ENCODE data around the gene GBA2. TPM values are rescaled to one million over a fixed set of nuclear protein-coding genes. Genes with fewer than 3 reads are reported as not detected.
A peak's percentile ranks its signal among the peaks of the same experiment; 100 is the strongest.

Gene GBA2
- total and polyA plus RNA-seq, 8 donors = 26.5 to 210 (median 56.6) TPM

DNA sequence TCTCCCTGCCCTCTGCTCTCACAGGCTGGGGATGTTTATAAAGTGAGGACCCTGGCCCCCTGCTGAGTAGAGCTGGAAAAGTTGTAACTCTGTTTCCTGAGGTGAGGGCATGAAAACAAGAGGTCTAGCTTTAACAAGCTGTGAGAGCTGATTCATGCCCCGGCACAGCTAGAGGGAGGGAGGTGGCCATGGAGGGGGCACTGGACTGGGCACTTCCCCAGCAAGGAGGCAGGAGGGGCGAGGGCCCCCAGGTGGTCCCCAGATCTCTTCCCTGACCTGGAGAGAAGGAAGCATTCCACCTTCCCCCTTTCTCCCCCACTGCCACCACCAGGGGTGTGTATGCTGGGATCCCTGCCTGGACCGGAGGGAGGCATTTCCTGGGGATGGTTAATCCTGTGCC lies 5.2 kb upstream of the GBA2 start, which contains the start of gene MSMP:
TSS of gene MSMP (minus strand) at position 13 of the 400 bp plus-strand sequence. CDS start 147 bp downstream, outside the sequence.
- no peak for DNase-seq
- TF ChIP-seq, protein P1, sequence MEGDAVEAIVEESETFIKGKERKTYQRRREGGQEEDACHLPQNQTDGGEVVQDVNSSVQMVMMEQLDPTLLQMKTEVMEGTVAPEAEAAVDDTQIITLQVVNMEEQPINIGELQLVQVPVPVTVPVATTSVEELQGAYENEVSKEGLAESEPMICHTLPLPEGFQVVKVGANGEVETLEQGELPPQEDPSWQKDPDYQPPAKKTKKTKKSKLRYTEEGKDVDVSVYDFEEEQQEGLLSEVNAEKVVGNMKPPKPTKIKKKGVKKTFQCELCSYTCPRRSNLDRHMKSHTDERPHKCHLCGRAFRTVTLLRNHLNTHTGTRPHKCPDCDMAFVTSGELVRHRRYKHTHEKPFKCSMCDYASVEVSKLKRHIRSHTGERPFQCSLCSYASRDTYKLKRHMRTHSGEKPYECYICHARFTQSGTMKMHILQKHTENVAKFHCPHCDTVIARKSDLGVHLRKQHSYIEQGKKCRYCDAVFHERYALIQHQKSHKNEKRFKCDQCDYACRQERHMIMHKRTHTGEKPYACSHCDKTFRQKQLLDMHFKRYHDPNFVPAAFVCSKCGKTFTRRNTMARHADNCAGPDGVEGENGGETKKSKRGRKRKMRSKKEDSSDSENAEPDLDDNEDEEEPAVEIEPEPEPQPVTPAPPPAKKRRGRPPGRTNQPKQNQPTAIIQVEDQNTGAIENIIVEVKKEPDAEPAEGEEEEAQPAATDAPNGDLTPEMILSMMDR (IDR thresholded peaks at IDR 0.05) = no peak
- TF ChIP-seq POLR2AphosphoS5 (IDR thresholded peaks at IDR 0.05) (no peak), EP300 (IDR thresholded peaks at IDR 0.05) (no peak), POLR2A (IDR thresholded peaks at IDR 0.05) (no peak)
- Histone ChIP-seq H3K27ac (no peak within 1 kb of the TSS), H3K4me3 (no peak within 1 kb of the TSS), H3K27me3 (no peaks in the 10 kb centered on the region), H3K4me1 (peaks cover 22 to 46% (median 34%) of the 10 kb centered on the region in 4 donors), H3K36me3 (peaks cover 42 to 52% (median 46%) of the 10 kb centered on the region in 4 donors), H3K9me3 (no peaks in the 10 kb centered on the region)
- intact Hi-C loops (cut with DNase I; ENCODE audit: low total_unique reads) = no loop called here
- 48 to 62% (median 53%) methylated on average over 3 of the region's 3 CpGs for WGBS, 5 donors

DNA sequence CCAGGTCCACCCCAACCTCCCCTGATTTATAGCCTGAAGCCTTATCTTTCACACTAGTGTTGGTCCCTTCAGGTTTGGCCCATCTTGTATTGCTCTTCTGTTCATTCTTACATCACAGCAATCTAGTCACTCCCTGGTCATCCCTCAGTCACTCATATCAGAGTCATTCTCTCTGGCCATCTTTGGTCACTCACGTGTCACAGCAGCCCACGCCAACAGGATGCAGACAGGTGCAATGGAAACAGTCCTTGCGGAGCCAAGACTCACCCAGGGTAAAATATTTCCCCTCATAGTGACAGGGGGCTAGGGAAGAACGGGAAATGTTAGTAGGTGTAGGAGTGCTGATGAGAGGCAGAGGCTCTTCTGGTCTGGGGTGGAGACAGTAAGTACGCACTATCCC lies 4.4 kb upstream of the GBA2 start:
- Histone ChIP-seq H3K27me3 (no peaks in the 10 kb centered on the region), H3K4me3 (no peak overlapping the region), H3K9me3 (no peaks in the 10 kb centered on the region), H3K27ac (no peak overlapping the region), H3K4me1 (peaks cover 19 to 38% (median 31%) of the 10 kb centered on the region in 4 donors), H3K36me3 (peaks cover 42 to 52% (median 46%) of the 10 kb centered on the region in 4 donors)
- TF ChIP-seq, protein P1 (IDR thresholded peaks at IDR 0.05) = no peak
- TF ChIP-seq POLR2A (IDR thresholded peaks at IDR 0.05) = no peak
- no peak for TF ChIP-seq POLR2AphosphoS5 (IDR thresholded peaks at IDR 0.05)
- TF ChIP-seq EP300 (IDR thresholded peaks at IDR 0.05) = no peak
- intact Hi-C loops (cut with DNase I; ENCODE audit: low total_unique reads) = no loop called here
- no peak for DNase-seq
- WGBS, 5 donors = 83 to 92% (median 91%) methylated on average over 5 of the region's 5 CpGs

DNA sequence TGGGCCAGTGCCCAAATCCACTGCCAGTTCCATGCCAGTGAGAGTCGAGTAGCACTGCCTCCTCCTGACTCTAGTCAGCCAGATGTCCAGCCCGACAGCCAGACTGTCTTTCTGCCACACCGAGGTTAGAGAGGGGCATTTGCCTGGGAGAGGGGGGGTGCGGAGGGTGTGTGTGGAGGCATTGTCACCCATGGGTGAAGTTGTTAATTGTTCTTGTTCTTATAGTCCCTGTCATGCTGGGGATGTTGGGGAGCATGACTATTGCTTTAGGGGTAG lies 1.2 kb upstream of the GBA2 start:
- WGBS, 5 donors = 54 to 62% (median 58%) methylated on average over 4 of the region's 4 CpGs
- Histone ChIP-seq H3K9me3 (no peaks in the 10 kb centered on the region), H3K4me3 (peak overlapping the region; percentile 75 to 94 (median 79)), H3K27me3 (no peaks in the 10 kb centered on the region), H3K36me3 (peaks cover 42 to 50% (median 46%) of the 10 kb centered on the region in 4 donors), H3K4me1 (peaks cover 32 to 49% (median 46%) of the 10 kb centered on the region in 4 donors), H3K27ac (peak overlapping the region; percentile 87 to 96 (median 95))
- TF ChIP-seq POLR2AphosphoS5 (IDR thresholded peaks at IDR 0.05) (no peak), POLR2A (IDR thresholded peaks at IDR 0.05) (no peak), EP300 (IDR thresholded peaks at IDR 0.05) (no peak)
- TF ChIP-seq, protein P1 (IDR thresholded peaks at IDR 0.05) = no peak
- DNase-seq = peak in 1 of 2 donors; percentile 14
- intact Hi-C loops (cut with DNase I; ENCODE audit: low total_unique reads) = no loop called here

DNA sequence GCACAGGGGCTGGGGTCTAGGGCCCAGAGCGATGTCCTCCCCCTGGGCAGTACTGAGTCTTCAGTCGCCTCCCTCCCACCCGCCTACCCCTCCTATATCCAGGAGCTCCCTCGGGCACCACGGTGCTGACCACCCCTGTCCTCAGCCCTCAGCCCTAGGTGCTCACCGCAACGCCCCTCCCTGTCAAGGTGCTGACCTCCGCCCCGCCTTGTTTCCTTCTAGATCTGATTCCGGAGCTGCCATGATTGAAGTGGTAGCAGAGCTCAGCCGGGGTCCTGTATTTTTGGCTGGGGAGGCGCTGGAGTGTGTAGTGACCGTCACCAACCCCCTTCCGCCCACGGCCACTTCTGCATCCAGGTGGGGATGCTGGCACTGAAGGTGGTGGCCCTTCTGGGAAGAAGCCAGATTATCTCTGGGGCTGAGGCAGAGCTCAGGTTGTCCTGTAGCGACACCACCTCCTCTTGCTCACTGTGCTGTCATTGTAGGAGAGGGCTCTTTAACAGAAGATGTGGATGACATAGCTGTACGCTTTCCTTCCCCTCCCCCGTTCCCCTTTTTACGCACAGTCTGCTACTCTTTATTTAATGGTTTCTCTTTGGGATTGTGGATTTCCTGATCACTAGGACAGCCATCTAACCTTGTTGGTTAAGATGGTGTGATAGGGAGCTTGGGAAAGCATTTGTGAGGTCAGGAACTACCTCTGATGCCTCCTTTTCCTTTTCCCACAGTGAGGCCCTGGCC lies 657 bp upstream of the GBA2 start:
- Histone ChIP-seq H3K36me3 (peaks cover 44 to 49% (median 45%) of the 10 kb centered on the region in 4 donors), H3K4me1 (peaks cover 36 to 54% (median 50%) of the 10 kb centered on the region in 4 donors), H3K9me3 (no peaks in the 10 kb centered on the region), H3K4me3 (peak overlapping the region; percentile 75 to 94 (median 79)), H3K27ac (peak overlapping the region; percentile 87 to 96 (median 95)), H3K27me3 (no peaks in the 10 kb centered on the region)
- TF ChIP-seq POLR2A (IDR thresholded peaks at IDR 0.05) = no peak
- no peak for TF ChIP-seq EP300 (IDR thresholded peaks at IDR 0.05)
- TF ChIP-seq, protein P1 (IDR thresholded peaks at IDR 0.05) = no peak
- 2 to 7% (median 4%) methylated on average over 13 to 19 of the region's 19 CpGs for WGBS, 5 donors
- intact Hi-C loops (cut with DNase I; ENCODE audit: low total_unique reads) = no loop called here
- peak; percentile 62 to 78 for DNase-seq
